T-helper 17 cell (primary cell): ENCODE results near the gene CD274. TPM values are rescaled to one million over a fixed set of nuclear protein-coding genes. Genes with fewer than 3 reads are reported as not detected.
A peak's percentile ranks its signal among the peaks of the same experiment; 100 is the strongest.
"Not testable (repeated sequence)": the region's sequence is repeated elsewhere in the genome, so short reads cannot be mapped to it uniquely, and the experiment has no call there.

Source experiments
- ATAC-seq: fragments of 150-1000 bp; cut with Tn5 transposase; 2 replicates; pipeline ENCODE4 v1.10.0; 2021; ENCODE audit warnings: mild to moderate bottlenecking, moderate library complexity
- DNase-seq, 3 donors: peaks; one replicate each; pipeline versions ENCODE4 v3.0.0 to v3.0.0-alpha.2; 2020 to 2021
- H3K9me3 ChIP-seq: one replicate; pipeline ENCODE4 v1.7.0; 2013; ENCODE audit warnings: low read length, mild to moderate bottlenecking; ENCODE audit not compliant: control insufficient read depth, poor library complexity, severe bottlenecking
- H3K27ac Mint-ChIP-seq: one replicate; pipeline ENCODE4 v1.8.0; 2022; ENCODE audit warnings: mild to moderate bottlenecking, moderate library complexity, mixed read lengths
- H3K27me3 Mint-ChIP-seq: one replicate; pipeline ENCODE4 v1.8.0; 2022; ENCODE audit warnings: mixed read lengths
- H3K36me3 Mint-ChIP-seq: one replicate; pipeline ENCODE4 v1.8.0; 2022; ENCODE audit warnings: low read depth, mixed read lengths
- H3K4me1 Mint-ChIP-seq: one replicate; pipeline ENCODE4 v1.8.0; 2022; ENCODE audit warnings: mild to moderate bottlenecking, mixed read lengths
- H3K4me3 Mint-ChIP-seq: one replicate; pipeline ENCODE4 v1.8.0; 2022; ENCODE audit warnings: mild to moderate bottlenecking, moderate library complexity, mixed read lengths
- total RNA-seq, 4 donors: library from RNA in 2 of 4; stranded (reverse) in 2 of 4; gene quantifications; one replicate each; pipeline ENCODE4 v1.2.3 and lab custom pipeline; 2022 to 2026

CD274 gene
- total RNA-seq, 2 donors from 2014 or later = 4.7 to 6.7 TPM

DNA sequence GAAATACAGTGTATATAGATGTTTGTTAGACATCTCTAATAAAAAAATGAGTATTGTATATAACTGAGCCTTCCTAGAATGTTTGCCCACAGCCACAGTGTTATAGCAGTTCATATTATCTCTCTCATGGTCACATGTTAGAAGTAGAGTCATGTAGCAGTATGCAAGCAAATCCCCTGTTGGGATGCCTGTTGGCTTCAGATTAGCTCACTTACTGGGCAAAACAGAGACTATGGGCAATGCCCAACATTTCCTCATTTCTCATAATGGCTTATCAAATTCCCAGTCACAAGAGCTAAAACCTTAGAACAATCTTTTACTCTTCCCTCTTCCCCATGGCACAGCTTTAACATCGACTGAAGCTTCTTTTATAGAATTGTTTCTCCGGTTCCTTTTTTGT is 33.0 kb downstream of the CD274 start:
- DNase-seq = no peak
- Mint-ChIP-seq H3K4me3 (no peak overlapping the region), H3K36me3 (no peaks in the 10 kb centered on the region), H3K27me3 (no peaks in the 10 kb centered on the region), H3K4me1 (no peaks in the 10 kb centered on the region), H3K27ac (no peak overlapping the region)
- no peaks in the 10 kb centered on the region for H3K9me3 ChIP-seq
- ATAC-seq = no peak

DNA sequence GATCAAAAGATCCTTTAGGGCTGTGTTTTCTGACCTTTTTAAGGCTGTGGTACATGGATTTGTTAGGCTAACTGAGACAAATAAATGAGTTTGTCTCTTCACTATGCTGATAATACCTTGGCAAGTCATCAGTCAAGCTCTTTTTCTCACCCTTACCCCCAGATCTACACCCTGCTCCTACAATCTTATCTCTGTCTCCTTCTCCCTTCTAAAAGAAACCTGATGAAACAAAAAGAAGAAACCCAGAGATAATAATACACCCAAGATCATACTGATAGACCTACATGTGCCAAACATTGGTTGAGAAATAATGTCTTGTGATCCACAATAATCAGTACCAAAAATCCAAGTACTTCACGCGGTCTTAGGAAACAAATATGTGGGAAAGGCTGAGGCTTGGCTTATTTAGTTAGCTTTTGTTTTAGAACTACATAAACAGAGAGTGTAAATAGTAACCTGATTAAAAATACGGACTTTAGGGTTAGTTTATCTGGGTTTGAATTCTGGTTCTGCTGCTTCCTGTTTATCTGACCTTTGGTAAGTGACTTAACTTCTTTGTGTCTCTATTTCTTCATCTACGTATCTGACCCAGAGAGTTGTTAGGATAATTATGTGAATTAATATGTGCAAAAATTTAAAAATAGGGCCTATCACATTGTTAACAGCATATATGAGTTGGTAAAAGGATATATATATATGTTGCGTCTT is 35.2 kb downstream of the CD274 start:
- H3K9me3 ChIP-seq = no peaks in the 10 kb centered on the region
- H3K36me3 Mint-ChIP-seq = no peaks in the 10 kb centered on the region
- H3K4me3 Mint-ChIP-seq = no peak overlapping the region
- H3K27me3 Mint-ChIP-seq = no peaks in the 10 kb centered on the region
- DNase-seq = no peak
- no peak overlapping the region for H3K27ac Mint-ChIP-seq
- no peaks in the 10 kb centered on the region for H3K4me1 Mint-ChIP-seq
- no peak for ATAC-seq

GRCh38 chr9:5486988-5487387 is 36.6 kb downstream of the CD274 start:
- no peaks in the 10 kb centered on the region for H3K27me3 Mint-ChIP-seq
- DNase-seq (no peak), ATAC-seq (no peak)
- H3K9me3 ChIP-seq = no peaks in the 10 kb centered on the region
- no peaks in the 10 kb centered on the region for H3K36me3 Mint-ChIP-seq
- H3K27ac Mint-ChIP-seq = no peak overlapping the region
- no peaks in the 10 kb centered on the region for H3K4me1 Mint-ChIP-seq
- no peak overlapping the region for H3K4me3 Mint-ChIP-seq

DNA sequence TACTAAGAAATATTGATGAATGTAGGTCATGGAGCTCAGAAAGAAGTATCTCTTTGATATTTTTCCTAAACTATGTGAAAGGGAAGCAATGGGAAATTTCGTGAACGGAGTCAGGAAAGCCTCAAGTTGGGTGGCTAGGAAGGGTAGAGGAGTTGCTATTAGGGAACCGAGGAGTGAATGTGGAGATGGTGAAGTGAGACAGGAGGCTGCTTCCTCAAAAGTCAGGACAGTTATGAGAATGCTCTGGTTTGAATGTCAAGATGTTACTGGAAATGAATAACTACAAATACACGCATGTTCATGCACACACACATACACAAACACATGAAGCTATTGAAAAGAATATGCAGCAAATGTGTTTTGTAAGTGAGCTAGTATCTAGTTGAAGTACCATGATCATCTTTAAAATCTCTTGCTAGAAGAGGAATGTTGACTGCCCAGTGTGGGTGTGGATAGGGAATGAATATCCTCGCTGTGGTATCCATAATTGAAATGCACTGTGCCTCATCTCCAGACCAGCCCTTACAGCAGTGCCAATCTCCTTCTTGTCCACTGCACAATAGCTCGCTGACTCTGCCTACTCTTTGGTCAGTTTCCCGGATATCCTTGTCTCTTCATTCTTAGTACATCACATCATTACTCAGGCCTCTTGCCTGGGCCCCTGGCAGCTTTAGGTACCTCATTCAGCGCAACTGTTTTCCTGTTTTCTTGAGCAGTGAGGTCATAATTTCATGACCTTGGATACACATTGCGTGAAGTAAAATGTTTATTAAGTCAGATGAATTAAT is 38.1 kb downstream of the CD274 start:
- Mint-ChIP-seq H3K27me3 (no peaks in the 10 kb centered on the region), H3K4me3 (no peak overlapping the region)
- DNase-seq = no peak

DNA sequence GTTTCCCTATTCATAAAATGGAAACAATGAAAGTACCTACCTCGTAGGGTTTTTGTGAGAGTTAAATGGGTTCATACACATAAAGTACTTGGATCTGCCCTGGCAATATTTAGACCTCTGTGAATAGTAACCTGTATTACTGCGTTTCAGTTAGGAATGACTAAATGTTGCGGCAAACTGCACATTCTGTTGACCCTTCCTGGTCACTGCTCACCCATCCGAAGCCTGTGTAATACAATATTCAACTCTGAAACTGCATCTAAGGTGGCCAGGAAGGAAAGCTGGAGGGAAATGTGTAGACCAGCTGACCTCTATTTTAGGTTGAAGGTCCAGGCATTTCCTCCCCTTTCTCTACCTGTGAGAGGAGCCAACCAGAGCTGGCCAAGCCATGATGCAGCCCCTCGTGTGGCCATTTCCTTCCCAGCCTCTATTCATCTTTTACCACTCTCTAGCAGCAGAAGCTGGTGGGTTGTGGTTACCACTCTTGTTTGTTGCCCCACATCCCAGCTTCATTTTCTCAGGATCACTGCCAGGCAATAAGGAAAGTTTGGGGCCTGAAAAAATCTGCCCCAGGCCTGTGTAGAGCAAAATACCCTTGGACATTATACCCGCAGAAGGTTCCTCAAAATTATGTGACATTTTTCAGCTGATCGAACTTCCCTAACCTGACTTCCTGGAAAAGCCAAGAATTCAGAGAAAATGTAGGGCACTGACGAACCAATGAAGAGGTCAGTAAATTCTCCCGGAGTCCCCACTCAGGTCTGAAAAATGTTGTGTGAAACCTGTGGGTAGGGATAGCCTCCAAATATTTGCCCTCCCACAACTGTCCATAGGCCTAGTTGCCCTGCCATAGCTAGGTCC is 39.5 kb downstream of the CD274 start:
- Mint-ChIP-seq H3K36me3 (no peaks in the 10 kb centered on the region), H3K27ac (no peak overlapping the region), H3K4me1 (peaks cover 6% of the 10 kb centered on the region), H3K27me3 (no peaks in the 10 kb centered on the region), H3K4me3 (no peak overlapping the region)
- H3K9me3 ChIP-seq = no peaks in the 10 kb centered on the region
- DNase-seq = no peak
- no peak for ATAC-seq

More for the DNA sequence above, 38.1 kb downstream of the CD274 start:
- Mint-ChIP-seq H3K4me1 (peaks cover under 1% of the 10 kb centered on the region), H3K27ac (no peak overlapping the region), H3K36me3 (no peaks in the 10 kb centered on the region)
- ATAC-seq = no peak
- no peaks in the 10 kb centered on the region for H3K9me3 ChIP-seq

- no peaks in the 10 kb centered on the region for H3K36me3 Mint-ChIP-seq
- H3K9me3 ChIP-seq = no peaks in the 10 kb centered on the region
- DNase-seq = no peak
- no peak overlapping the region for H3K4me3 Mint-ChIP-seq
- no peak for ATAC-seq
- H3K4me1 Mint-ChIP-seq = peaks cover 6% of the 10 kb centered on the region
- H3K27ac Mint-ChIP-seq = peak overlapping the region; percentile 67
- no peaks in the 10 kb centered on the region for H3K27me3 Mint-ChIP-seq
Measured at GRCh38 chr9:5492965-5493678, 42.8 kb downstream of the CD274 start.

- peak overlapping the region; percentile 67 for H3K27ac Mint-ChIP-seq
- H3K36me3 Mint-ChIP-seq = no peaks in the 10 kb centered on the region
- ATAC-seq (peak; percentile 49), DNase-seq (no peak)
- H3K4me1 Mint-ChIP-seq = peaks cover 6% of the 10 kb centered on the region
- peak overlapping the region; percentile 42 for H3K4me3 Mint-ChIP-seq
- no peaks in the 10 kb centered on the region for H3K9me3 ChIP-seq
- H3K27me3 Mint-ChIP-seq = no peaks in the 10 kb centered on the region
Measured at GRCh38 chr9:5493679-5494511, 43.6 kb downstream of the CD274 start.

DNA sequence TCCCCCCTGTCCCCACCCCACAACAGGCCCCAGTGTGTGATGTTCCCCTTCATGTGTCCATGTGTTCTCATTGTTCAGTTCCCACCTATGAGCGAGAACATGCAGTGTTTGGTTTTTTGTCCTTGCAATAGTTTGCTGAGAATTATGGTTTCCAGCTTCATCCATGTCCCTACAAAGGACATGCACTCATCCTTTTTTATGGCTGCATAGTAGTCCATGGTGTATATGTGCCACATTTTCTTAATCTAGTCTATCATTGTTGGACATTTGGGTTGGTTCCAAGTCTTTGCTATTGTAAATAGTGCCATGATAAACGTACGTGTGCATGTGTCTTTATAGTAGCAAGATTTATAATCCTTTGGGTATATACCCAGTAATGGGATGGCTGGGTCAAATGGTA is 44.4 kb downstream of the CD274 start:
- ATAC-seq, H3K27ac Mint-ChIP-seq, H3K4me1 Mint-ChIP-seq, H3K27me3 Mint-ChIP-seq, H3K4me3 Mint-ChIP-seq, H3K36me3 Mint-ChIP-seq, DNase-seq, H3K9me3 ChIP-seq: not testable (repeated sequence)

- H3K9me3 ChIP-seq = no peaks in the 10 kb centered on the region
- H3K36me3 Mint-ChIP-seq = no peaks in the 10 kb centered on the region
- H3K4me1 Mint-ChIP-seq = peaks cover 4% of the 10 kb centered on the region
- no peak overlapping the region for H3K27ac Mint-ChIP-seq
- H3K27me3 Mint-ChIP-seq = no peaks in the 10 kb centered on the region
- no peak for ATAC-seq
- no peak for DNase-seq
- no peak overlapping the region for H3K4me3 Mint-ChIP-seq
Measured at GRCh38 chr9:5499157-5499556, 48.8 kb downstream of the CD274 start.

DNA sequence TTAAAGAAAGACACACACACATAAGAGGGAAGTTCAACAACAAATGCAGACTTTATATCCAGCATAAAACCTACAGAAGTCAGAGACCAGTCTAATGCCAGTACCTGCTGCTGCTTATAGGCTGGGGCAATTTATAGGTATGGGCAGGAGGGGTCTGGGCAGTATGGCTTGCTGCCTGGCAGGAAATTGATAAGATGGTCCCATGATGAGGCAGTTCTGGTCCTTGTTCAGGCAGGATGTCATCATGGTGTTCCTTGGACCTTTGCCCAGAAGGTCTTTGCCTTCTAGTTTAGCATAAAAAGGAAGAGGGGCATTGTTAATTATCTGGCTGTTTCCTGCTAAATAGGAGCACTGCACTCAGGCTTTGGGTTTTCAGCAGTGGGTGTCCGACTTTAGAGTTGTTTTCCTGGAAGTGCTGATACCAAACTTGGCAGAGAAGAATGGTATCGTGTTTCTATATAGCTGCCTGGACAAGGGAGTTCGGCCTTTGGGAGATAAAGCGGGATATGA is 49.6 kb downstream of the CD274 start:
- DNase-seq (no peak), ATAC-seq (no peak)
- no peaks in the 10 kb centered on the region for H3K9me3 ChIP-seq
- Mint-ChIP-seq H3K27me3 (no peaks in the 10 kb centered on the region), H3K36me3 (no peaks in the 10 kb centered on the region), H3K4me1 (peaks cover 2% of the 10 kb centered on the region), H3K4me3 (no peak overlapping the region), H3K27ac (no peak overlapping the region)

- DNase-seq (no peak), ATAC-seq (no peak)
- H3K4me1 Mint-ChIP-seq = peaks cover 2% of the 10 kb centered on the region
- H3K27me3 Mint-ChIP-seq = no peaks in the 10 kb centered on the region
- no peak overlapping the region for H3K4me3 Mint-ChIP-seq
- no peak overlapping the region for H3K27ac Mint-ChIP-seq
- H3K9me3 ChIP-seq = no peaks in the 10 kb centered on the region
- H3K36me3 Mint-ChIP-seq = no peaks in the 10 kb centered on the region
Measured at GRCh38 chr9:5500441-5501235, 50.3 kb downstream of the CD274 start.
